ENCODE results near the gene MATN1.

Gene MATN1

DNA sequence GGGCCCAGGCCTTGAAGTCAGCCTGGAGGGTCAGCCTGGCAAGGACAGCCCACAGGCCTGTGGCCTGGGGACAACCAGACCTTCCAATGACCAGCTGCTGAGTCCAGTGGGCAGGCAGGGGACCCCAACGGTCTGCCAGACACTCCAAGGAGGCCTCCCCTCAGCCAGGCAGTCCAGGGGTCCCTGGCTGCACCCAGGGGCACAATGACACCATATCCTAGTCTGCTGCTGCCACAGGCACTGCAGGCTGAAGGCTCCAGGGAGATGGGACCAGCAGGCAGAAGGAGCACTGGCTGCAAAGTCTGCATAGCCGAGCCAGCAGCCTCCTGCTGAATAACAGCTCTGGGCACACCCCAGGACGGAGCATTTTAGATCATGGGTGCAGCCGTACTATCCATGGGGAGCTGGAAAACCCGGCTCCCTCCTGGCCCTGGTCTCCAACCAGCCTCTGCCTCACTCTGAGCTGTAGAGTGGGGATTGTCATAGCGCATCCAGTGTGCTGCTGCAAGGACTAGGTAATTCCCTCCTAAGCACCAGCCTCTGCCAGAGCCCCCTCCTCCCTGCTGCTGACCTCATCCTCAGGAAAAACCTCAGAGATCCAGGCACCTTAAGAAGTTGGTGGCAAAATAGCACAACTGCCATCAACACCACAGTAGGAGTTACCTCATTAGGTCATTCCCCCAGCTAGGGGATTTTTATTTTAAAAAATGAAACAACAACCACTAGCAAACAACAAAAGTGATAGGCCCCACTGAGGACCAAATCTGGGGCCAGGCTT, 39.0 kb upstream of the MATN1 start:
- ATAC-seq (replicated peaks): no peak

DNA sequence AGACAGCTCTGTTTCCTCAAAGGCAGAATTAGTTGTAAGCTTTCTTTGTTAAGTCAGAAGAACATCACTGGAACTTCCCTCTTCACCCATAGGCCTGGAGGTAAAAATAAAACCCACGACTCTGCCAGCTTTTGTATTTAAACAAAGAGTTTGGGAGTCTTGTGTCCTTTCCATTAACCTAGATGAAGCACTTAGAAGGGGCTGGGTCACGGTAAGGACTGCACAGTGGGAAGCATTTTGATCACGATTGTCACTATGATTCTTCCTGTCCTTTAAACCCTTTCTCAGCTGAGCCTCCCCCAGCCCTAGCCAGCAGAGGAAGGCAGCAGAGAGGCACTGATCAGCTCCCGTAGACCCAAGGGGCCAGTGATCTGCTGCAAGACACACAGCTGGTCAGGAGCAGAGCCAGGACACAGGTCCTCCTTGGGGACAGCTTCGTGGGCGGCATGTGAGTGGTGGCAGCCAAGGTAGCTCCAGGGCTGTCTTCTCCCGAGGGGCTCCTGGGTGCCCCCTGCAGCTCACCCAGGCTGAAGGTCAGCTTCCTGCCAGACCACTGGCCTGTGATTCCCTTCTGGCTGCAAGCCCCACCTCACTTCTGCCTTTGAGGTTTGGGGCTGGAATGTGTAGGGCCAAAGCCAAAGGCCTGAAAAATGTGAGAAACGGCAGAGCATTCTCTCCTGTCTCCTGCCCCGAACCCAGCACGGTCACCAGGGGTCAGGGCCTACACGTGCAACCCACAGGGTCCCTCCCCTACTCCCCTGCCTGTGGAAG, 38.2 kb upstream of the MATN1 start:
- Mint-ChIP-seq H3K27me3 (no peaks in the 10 kb centered on the region), H3K4me3 (peak overlapping the region in 1 of 2 donors; percentile 61), H3K36me3 (ENCODE audit: insufficient read depth) (peaks cover 24% of the 10 kb centered on the region), H3K9me3 (no peaks in the 10 kb centered on the region), H3K4me1 (ENCODE audit: low read depth in 2 of 2) (peaks cover 45 to 61% of the 10 kb centered on the region in 2 donors), H3K27ac (peak overlapping the region; percentile 99)
- no peak for ATAC-seq (replicated peaks)
- DNase-seq: no peak

More for the DNA sequence above, 39.0 kb upstream of the MATN1 start:
- peak overlapping the region; percentile 25 to 70 for H3K27ac Mint-ChIP-seq
- H3K4me3 Mint-ChIP-seq: no peak overlapping the region
- H3K9me3 Mint-ChIP-seq: no peaks in the 10 kb centered on the region
- no peak for DNase-seq
- no peaks in the 10 kb centered on the region for H3K27me3 Mint-ChIP-seq
- H3K36me3 Mint-ChIP-seq (ENCODE audit: insufficient read depth): peaks cover 16% of the 10 kb centered on the region
- peaks cover 41 to 54% of the 10 kb centered on the region in 2 donors for H3K4me1 Mint-ChIP-seq (ENCODE audit: low read depth in 2 of 2)

DNA sequence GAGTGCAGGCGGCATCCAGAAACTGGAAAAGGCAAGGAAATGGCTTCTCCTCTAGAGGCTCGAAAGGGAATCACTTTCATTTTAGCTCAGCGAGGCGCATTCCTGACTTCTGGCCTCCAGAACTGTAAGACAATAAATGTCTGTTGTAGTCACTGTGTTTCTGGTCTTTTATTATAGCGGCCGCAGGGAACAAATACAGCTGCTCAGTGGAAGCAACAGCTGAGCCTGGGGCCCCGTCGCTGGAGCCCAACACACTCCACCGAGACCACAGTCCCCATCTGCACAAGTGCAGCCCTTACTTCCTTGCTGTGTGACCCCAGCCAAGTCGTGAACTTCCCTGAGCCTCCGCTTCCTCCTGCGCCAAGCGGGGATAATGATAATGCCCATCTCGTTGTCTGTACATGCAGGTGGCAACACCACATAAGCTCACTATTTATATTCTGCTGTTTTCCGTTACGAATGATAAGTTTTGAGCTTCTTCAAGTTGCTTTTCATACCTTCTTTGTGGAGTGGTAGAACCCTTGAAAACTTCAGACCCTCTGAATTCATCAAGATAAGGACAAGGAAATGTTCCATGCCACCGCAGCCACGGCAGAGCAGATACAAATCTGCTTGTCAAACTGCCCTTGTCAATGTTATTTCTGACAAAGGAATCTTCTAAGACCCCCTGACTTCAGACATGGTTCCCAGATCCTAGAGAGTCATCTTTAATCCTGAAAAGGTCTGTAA, 37.4 kb upstream of the MATN1 start:
- H3K9me3 Mint-ChIP-seq: no peaks in the 10 kb centered on the region
- peaks cover 45 to 61% of the 10 kb centered on the region in 2 donors for H3K4me1 Mint-ChIP-seq (ENCODE audit: low read depth in 2 of 2)
- ATAC-seq (replicated peaks) (no peak), DNase-seq (no peak)
- H3K27me3 Mint-ChIP-seq: no peaks in the 10 kb centered on the region
- H3K36me3 Mint-ChIP-seq (ENCODE audit: insufficient read depth): peaks cover 32% of the 10 kb centered on the region
- H3K27ac Mint-ChIP-seq: peak overlapping the region; percentile 99
- H3K4me3 Mint-ChIP-seq: peak overlapping the region; percentile 61 to 99

DNA sequence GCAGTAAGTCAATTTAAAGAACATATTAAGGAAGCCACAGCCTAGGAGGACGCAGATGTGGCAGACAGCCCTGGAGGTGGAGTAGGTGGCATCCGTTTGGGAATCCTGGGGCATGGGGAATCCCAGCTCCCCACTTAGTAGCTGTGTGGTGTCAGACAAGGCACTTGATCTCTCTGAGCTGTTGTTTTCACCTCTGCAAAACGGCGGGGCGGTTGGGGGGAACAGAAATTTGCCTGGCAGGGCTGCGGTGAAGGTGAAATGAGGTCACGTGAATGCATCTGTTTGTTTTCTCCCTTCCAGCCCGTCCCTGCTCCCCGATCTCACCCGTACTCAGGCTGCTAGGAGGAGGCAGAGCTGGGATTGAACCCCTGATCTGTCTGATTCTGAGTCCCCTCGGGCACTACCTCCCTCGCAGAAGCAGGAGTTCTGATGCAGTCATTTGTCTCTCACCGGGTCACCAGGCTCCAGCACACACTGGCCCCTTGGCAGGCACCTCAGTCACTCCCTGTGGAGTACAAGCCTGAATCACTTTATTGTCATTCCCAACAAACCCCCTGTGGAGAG, 36.4 kb upstream of the MATN1 start:
- Mint-ChIP-seq H3K27me3 (no peaks in the 10 kb centered on the region), H3K4me3 (peak overlapping the region; percentile 99), H3K4me1 (ENCODE audit: low read depth in 2 of 2) (peaks cover 55 to 70% of the 10 kb centered on the region in 2 donors), H3K9me3 (no peaks in the 10 kb centered on the region), H3K36me3 (ENCODE audit: insufficient read depth) (peaks cover 40% of the 10 kb centered on the region), H3K27ac (peak overlapping the region; percentile 99)
- ATAC-seq (replicated peaks) (peak; percentile 54), DNase-seq (peak; percentile 72 to 76 (median 74))

DNA sequence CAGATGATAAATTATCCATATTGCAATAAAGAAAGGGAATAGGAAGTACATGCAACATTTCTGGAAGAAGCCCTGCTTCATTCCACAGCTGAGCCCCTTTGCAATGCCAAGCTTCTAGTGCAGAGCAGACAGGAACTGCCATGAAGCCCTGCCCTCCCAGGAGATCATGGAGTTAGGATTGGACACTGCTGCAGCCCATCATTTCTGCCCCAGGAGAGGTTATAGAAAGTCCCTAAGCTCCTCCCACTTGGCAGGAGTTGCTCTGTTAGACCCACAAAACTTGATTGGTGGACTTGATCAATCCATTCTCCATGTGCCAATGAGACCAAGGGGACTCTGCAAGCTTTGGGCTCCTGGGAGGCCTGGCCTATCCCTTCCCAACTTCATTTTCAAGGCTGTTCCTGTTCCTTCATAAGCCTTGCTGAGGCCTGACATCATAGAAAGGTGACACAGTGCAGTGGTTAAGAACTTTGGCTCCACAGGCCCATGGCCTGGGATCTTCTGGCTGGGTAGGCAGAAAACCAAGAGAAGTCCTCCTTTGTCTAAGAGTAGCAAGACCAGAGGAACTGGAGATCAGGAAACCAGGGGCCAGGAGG, 35.5 kb upstream of the MATN1 start:
- H3K9me3 Mint-ChIP-seq: no peaks in the 10 kb centered on the region
- ATAC-seq (replicated peaks) (no peak), DNase-seq (no peak)
- H3K4me3 Mint-ChIP-seq: peak overlapping the region; percentile 99
- peaks cover 64 to 77% of the 10 kb centered on the region in 2 donors for H3K4me1 Mint-ChIP-seq (ENCODE audit: low read depth in 2 of 2)
- H3K36me3 Mint-ChIP-seq (ENCODE audit: insufficient read depth): peaks cover 49% of the 10 kb centered on the region
- H3K27me3 Mint-ChIP-seq: no peaks in the 10 kb centered on the region
- peak overlapping the region; percentile 99 for H3K27ac Mint-ChIP-seq

DNA sequence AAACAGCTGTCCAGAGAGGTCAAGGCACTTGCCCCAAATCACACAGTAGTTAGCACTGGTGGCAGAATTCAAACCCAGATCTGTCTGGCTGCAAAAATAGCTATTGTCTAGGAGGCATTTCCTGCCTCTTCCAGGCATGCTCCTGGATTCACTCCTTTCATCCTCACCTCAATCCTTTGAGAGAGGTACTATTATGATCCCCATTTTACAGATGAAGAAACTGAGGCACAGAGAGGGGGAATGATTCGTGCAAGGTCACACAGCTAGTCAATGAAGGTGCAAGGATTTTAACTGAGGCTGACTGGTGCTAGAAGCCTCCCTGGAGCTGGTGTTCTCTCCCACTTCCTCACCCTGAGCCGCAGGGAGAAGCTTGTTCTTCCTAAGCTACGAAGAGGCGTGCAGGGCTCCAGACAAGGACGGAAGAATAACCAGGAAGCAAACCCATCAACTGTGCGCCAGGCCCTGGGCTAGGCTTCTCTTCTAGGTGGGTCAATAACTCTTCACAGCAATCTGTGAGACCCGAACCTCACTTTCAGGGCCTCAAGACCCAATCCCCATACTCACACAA, 34.8 kb upstream of the MATN1 start:
- Mint-ChIP-seq H3K9me3 (no peaks in the 10 kb centered on the region), H3K36me3 (ENCODE audit: insufficient read depth) (peaks cover 55% of the 10 kb centered on the region)
- DNase-seq: no peak

DNA sequence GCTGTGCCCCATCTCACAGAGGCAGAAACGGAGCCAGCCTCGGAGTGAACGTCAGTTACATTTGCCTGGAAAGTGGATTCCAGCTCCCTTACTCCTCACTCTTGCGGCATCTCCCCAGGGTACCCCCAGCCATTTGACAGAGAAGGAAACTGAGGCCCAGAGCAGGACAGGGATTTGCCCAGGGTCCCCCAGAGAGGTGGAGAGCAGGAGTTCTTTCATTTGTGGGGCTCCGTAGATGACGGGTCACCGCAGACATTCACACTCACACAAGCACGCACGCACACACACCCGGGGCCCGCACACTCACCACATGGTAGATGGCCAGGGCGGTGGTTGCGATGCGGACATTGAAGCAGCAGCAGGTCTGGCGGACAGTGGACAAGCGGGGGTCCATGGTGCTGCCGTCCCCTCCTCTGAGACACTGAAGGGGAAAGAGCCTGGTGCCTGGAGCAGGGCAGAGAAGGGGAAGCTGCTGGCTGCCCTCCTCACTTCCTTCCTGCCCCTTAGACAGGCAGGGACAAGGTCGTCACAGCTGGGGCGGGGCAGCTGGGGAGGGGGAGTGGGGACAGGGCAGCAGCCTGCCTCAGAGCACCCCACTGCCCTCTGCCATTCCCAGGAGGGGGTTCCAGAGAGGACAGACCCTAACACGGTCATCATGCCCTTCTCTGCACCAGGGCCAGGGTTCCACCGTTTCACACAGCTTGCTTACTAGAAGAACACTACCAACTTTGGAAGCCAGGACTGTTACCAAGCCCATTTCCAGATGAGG, 34.2 kb upstream of the MATN1 start, which contains the start of gene LAPTM5:
LAPTM5 (minus strand) TSS at position 423 of the 769 bp plus-strand sequence; CDS start at position 394, 29 bp downstream.
- ATAC-seq (replicated peaks) (peak; percentile 30), DNase-seq (peak in 2 of 3 experiments; percentile 46 to 56)
- H3K9me3 Mint-ChIP-seq: no peaks in the 10 kb centered on the region
- peaks cover 62% of the 10 kb centered on the region for H3K36me3 Mint-ChIP-seq (ENCODE audit: insufficient read depth)
- H3K4me1 Mint-ChIP-seq (ENCODE audit: low read depth in 2 of 2): peaks cover 71 to 86% of the 10 kb centered on the region in 2 donors
- no peaks in the 10 kb centered on the region for H3K27me3 Mint-ChIP-seq
- H3K4me3 Mint-ChIP-seq: peak within 1 kb of the TSS; percentile 99
- peak within 1 kb of the TSS; percentile 99 for H3K27ac Mint-ChIP-seq

More for the DNA sequence above, 34.8 kb upstream of the MATN1 start:
- Mint-ChIP-seq H3K27me3 (no peaks in the 10 kb centered on the region), H3K4me1 (ENCODE audit: low read depth in 2 of 2) (peaks cover 71 to 84% of the 10 kb centered on the region in 2 donors), H3K27ac (peak overlapping the region; percentile 99), H3K4me3 (peak overlapping the region; percentile 99)
- no peak for ATAC-seq (replicated peaks)

DNA sequence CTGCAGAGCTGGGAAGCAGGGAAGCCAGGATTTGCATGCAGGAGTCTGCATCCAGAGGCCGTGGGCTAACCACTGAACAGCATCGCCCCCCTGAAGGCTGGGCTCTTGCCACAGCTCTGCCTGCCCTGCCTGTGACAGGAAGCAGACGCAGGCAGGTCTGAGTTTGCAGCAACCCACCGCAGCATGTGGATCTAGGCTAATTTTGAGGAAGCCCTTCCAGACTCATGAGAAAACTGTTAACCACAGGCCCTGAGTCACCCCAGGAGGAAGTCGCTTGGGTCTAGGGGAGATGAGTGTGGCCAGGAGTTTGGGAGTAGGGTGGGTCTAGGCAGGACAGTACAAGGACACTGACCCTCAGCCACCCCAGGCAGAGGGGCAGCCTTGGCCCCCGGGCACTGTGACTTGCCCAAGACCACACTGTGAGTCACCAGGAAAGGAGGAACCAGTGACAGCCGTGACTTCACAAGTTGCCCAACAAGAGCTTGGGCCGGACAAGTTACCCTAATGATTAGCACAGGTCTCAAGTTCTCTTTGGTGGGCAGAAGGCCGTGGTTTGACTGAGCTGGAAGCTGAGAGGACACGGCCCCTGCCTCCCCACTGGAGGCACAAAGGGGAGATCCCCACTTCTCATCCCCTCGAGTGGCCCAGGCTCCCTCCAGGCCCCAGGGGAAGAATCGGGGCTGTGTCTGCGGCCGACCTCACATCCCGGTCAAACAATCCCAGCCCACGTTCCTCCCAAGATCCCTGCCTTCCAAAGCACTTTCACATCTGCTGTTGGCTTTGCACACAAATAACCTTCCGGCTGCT, 33.4 kb upstream of the MATN1 start:
- Mint-ChIP-seq H3K4me1 (ENCODE audit: low read depth in 2 of 2) (peaks cover 75 to 86% of the 10 kb centered on the region in 2 donors), H3K27me3 (no peaks in the 10 kb centered on the region), H3K4me3 (peak overlapping the region; percentile 99), H3K9me3 (no peaks in the 10 kb centered on the region), H3K27ac (peak overlapping the region; percentile 99), H3K36me3 (ENCODE audit: insufficient read depth) (peaks cover 69% of the 10 kb centered on the region)
- peak; percentile 71 for ATAC-seq (replicated peaks)
- peak; percentile 71 to 76 (median 73) for DNase-seq

DNA sequence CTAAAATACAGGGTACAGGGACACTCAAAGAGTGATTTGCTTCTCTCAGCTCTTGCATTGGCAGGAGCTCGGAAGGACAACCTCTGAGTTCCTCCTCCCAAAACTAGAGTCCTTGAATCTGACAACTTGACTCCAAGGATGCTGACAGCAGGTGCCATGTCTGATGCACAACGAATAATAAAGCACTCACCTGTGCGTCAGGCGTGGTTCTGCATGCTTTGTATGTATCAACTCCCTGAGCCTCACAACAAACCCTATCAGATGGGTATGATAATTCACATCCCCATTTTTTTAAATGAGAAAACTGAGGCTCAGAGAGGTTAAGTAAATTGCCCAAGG, 32.8 kb upstream of the MATN1 start:
- Mint-ChIP-seq H3K27me3 (no peaks in the 10 kb centered on the region), H3K36me3 (ENCODE audit: insufficient read depth) (peaks cover 73% of the 10 kb centered on the region), H3K9me3 (no peaks in the 10 kb centered on the region), H3K27ac (peak overlapping the region; percentile 99), H3K4me1 (ENCODE audit: low read depth in 2 of 2) (peaks cover 77 to 86% of the 10 kb centered on the region in 2 donors), H3K4me3 (peak overlapping the region; percentile 99)
- DNase-seq: no peak
- peak; percentile 0 for ATAC-seq (replicated peaks)

DNA sequence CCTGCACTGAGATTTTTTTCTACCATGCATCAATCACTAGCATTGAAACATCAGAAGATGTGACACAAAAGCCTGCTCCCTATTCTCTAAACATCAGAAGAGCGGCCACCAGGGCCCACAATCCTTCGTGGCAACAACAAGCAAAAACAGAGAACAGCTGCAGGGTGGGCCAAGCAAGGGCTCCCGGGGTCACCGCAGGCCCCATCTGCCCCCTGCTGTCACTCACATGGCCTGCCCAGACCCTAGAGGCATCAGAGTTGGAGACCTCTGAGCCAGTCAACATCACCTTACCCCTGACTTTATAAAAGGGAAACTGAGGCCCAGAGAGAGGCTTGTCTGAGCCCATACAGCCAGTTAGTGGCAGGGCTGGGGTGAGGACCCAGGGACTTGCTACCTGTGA, 32.4 kb upstream of the MATN1 start:
- H3K4me3 Mint-ChIP-seq: peak overlapping the region; percentile 99
- H3K27me3 Mint-ChIP-seq: no peaks in the 10 kb centered on the region
- no peak for ATAC-seq (replicated peaks)
- H3K27ac Mint-ChIP-seq: peak overlapping the region; percentile 99
- no peak for DNase-seq
- H3K9me3 Mint-ChIP-seq: no peaks in the 10 kb centered on the region
- H3K36me3 Mint-ChIP-seq (ENCODE audit: insufficient read depth): peaks cover 75% of the 10 kb centered on the region
- H3K4me1 Mint-ChIP-seq (ENCODE audit: low read depth in 2 of 2): peaks cover 76 to 86% of the 10 kb centered on the region in 2 donors

DNA sequence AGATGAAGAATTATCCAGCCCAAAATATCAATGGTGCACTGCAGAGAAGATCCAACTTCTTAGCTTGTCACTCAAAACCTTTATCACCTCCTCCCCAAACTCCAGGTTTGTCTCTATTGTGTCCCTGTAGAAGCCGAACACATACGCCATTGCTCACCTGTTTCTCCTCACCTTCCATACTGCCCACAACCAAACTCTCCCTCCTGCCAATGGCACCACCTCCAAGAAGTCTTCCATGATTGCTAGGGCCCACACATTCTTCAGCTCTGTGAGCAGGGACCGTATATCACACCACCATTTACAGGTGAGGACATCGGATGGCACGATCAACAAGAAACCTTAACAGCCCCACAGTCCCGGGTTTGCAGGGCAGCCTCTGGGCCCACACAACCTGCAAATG, 31.9 kb upstream of the MATN1 start:
- Mint-ChIP-seq H3K36me3 (ENCODE audit: insufficient read depth) (peaks cover 77% of the 10 kb centered on the region), H3K4me3 (peak overlapping the region; percentile 99), H3K9me3 (no peaks in the 10 kb centered on the region), H3K27ac (peak overlapping the region; percentile 99), H3K4me1 (ENCODE audit: low read depth in 2 of 2) (peaks cover 78 to 88% of the 10 kb centered on the region in 2 donors), H3K27me3 (no peaks in the 10 kb centered on the region)
- DNase-seq (no peak), ATAC-seq (replicated peaks) (no peak)
